ENCODE measurements around the gene C10orf71. TPM values are rescaled to one million over a fixed set of nuclear protein-coding genes. Genes with fewer than 3 reads are reported as not detected.

Gene C10orf71
- total and polyA plus RNA-seq, 12 donors: 0.08 to 0.10 TPM; not detected in 10

DNA sequence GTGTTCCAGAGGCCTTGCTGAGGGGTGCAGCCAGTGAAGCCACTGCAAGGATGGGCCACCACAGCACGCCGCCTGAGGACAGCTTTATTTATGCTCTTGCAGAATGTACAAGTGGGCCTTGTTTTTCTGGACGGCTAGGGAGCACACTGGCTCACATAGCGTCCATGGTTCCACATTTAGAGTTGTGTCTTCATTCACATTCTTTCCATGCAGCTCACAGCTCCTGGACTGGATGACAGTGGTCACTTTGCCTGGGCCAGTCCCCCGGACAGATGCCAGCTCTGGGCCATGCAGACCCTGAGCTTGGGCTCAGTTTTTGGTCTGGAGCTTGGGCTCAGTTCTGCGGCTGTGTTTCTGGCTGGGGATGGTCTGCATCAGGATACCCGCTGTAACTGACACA lies 2.6 kb upstream of the C10orf71 start:
- Histone ChIP-seq H3K4me1 (replicated peaks in 1 of 2) (no peaks in the 10 kb centered on the region), H3K27me3 (no peaks in the 10 kb centered on the region), H3K4me3 (no peak overlapping the region), H3K36me3 (replicated peaks in 1 of 2) (no peaks in the 10 kb centered on the region), H3K9me3 (replicated peaks in 1 of 3) (no peaks in the 10 kb centered on the region), H3K27ac (no peak overlapping the region)
- intact Hi-C loops (cut with DNase I): no loop called here
- WGBS, 4 donors: 82 to 93% (median 92%) methylated on average over 4 to 7 of the region's 7 CpGs
- DNase-seq: no peak
- TF ChIP-seq CTCF (IDR thresholded peaks at IDR 0.05) (no peak), POLR2A (IDR thresholded peaks at IDR 0.05) (no peak)

GRCh38 chr10:49296836-49297235 lies 2.1 kb upstream of the C10orf71 start:
- intact Hi-C loops (cut with DNase I): no loop called here
- TF ChIP-seq POLR2A (IDR thresholded peaks at IDR 0.05): no peak
- TF ChIP-seq CTCF (IDR thresholded peaks at IDR 0.05): no peak
- H3K4me1 ChIP-seq (replicated peaks in 1 of 2): no peaks in the 10 kb centered on the region
- H3K27me3 ChIP-seq: no peaks in the 10 kb centered on the region
- H3K27ac ChIP-seq: no peak overlapping the region
- no peaks in the 10 kb centered on the region for H3K36me3 ChIP-seq (replicated peaks in 1 of 2)
- H3K4me3 ChIP-seq: no peak overlapping the region
- no peaks in the 10 kb centered on the region for H3K9me3 ChIP-seq (replicated peaks in 1 of 3)
- WGBS, 4 donors: 82 to 87% (median 86%) methylated on average over 8 of the region's 8 CpGs
- DNase-seq: no peak

GRCh38 chr10:49297818-49298670 lies 926 bp upstream of the C10orf71 start:
- Histone ChIP-seq H3K27me3 (no peaks in the 10 kb centered on the region), H3K9me3 (replicated peaks in 1 of 3) (no peaks in the 10 kb centered on the region), H3K4me3 (no peak overlapping the region), H3K27ac (no peak overlapping the region), H3K36me3 (replicated peaks in 1 of 2) (no peaks in the 10 kb centered on the region), H3K4me1 (replicated peaks in 1 of 2) (no peaks in the 10 kb centered on the region)
- WGBS, 4 donors: 80 to 84% (median 82%) methylated on average over 8 to 9 of the region's 9 CpGs
- DNase-seq: no peak
- intact Hi-C loops (cut with DNase I): no loop called here
- TF ChIP-seq CTCF (IDR thresholded peaks at IDR 0.05): no peak
- TF ChIP-seq POLR2A (IDR thresholded peaks at IDR 0.05): no peak

- H3K27ac ChIP-seq: no peak overlapping the region
- TF ChIP-seq POLR2A (IDR thresholded peaks at IDR 0.05) (no peak), CTCF (IDR thresholded peaks at IDR 0.05) (no peak)
- no peaks in the 10 kb centered on the region for H3K27me3 ChIP-seq
- DNase-seq: peak in 1 of 7 donors; percentile 31
- no peaks in the 10 kb centered on the region for H3K4me1 ChIP-seq (replicated peaks in 1 of 2)
- no peaks in the 10 kb centered on the region for H3K36me3 ChIP-seq (replicated peaks in 1 of 2)
- WGBS, 4 donors: 58 to 76% (median 62%) methylated on average over 11 of the region's 11 CpGs
- no peak overlapping the region for H3K4me3 ChIP-seq
- H3K9me3 ChIP-seq (replicated peaks in 1 of 3): no peaks in the 10 kb centered on the region
- intact Hi-C loops (cut with DNase I): no loop called here
Observed at GRCh38 chr10:49298671-49298982, 343 bp upstream of the C10orf71 start.
